Endothelial cell of umbilical vein (primary cell): ENCODE data around the gene VPS8. TPM values are rescaled to one million over a fixed set of nuclear protein-coding genes. Genes with fewer than 3 reads are reported as not detected.

Source experiments
- BruUV-seq: library from RNA; stranded (reverse); fragments of 400-500 nt; replicated peaks from 2 replicates; lab custom pipeline; 2021; lab: Mats Ljungman, UMichigan
- CTCF ChIA-PET: fragments of 300-600, 350-600 bp; sonication (Branson Sonifier 250); formaldehyde crosslinking; loops from one replicate; lab custom pipeline; 2021; ENCODE audit warnings: antibody characterized with exemption, inconsistent platforms; lab: Charles Lee
- POLR2A ChIA-PET: fragments of 300-600, 350-600 bp; sonication (Branson Sonifier 250); formaldehyde crosslinking; loops from one replicate; lab custom pipeline; 2021; ENCODE audit warnings: antibody characterized with exemption, inconsistent platforms; lab: Charles Lee
- DNase-seq: peaks from one replicate; pipeline ENCODE4 v3.0.0-alpha.2; 2011; ENCODE audit warnings: low read depth, low spot score
- FAIRE-seq: peaks from 2 replicates; lab custom pipeline; 2011; peaks lifted over from hg19 to GRCh38; lab: Jason Lieb, UNC
- H2AFZ ChIP-seq: 2 replicates; pipeline ENCODE4 v1.6.0; 2012; ENCODE audit warnings: low read depth, low read length, control low read depth, inconsistent platforms
- H3K27ac ChIP-seq: 2 replicates; pipeline ENCODE4 v1.5.1; 2011; ENCODE audit warnings: low read depth, mild to moderate bottlenecking, control low read depth, low read length, moderate library complexity; ENCODE audit not compliant: insufficient read depth
- H3K27me3 ChIP-seq, 2 experiments: 2 replicates each; pipeline versions ENCODE4 v1.6.0 to v1.6.1; 2011; ENCODE audit warnings: low read length in 2 of 2, mixed read lengths in 1 of 2; ENCODE audit not compliant: control insufficient read depth in 2 of 2, insufficient read depth in 2 of 2
- H3K36me3 ChIP-seq, 2 experiments: 2 replicates in 1 of 2; 3 replicates in 1 of 2; pipeline ENCODE4 v1.5.1; 2011; ENCODE audit warnings: low read length in 2 of 2, mild to moderate bottlenecking in 1 of 2, moderate library complexity in 1 of 2; ENCODE audit not compliant: control insufficient read depth in 2 of 2, insufficient read depth in 2 of 2; ENCODE audit errors: extremely low read depth in 1 of 2
- H3K4me1 ChIP-seq: 3 replicates; pipeline ENCODE4 v1.5.1; 2011; ENCODE audit warnings: mild to moderate bottlenecking, low read length; ENCODE audit not compliant: control insufficient read depth, insufficient read depth; ENCODE audit errors: extremely low read depth
- H3K4me2 ChIP-seq: 2 replicates; pipeline ENCODE4 v1.6.1; 2011; ENCODE audit warnings: low read length, control low read depth, mixed read lengths; ENCODE audit not compliant: insufficient read depth
- H3K4me3 ChIP-seq, 3 experiments: fragments of 200-600 bp in 1 of 3; sonication (generic), shearing (Covaris generic) in 1 of 3; replicated peaks in 1 of 3; 2 replicates each; pipeline ENCODE4 v1.5.1; 2011 to 2016; ENCODE audit warnings: control low read depth in 3 of 3, low read length in 3 of 3, mild to moderate bottlenecking in 2 of 3, inconsistent platforms in 1 of 3, low read depth in 1 of 3, moderate library complexity in 1 of 3; ENCODE audit not compliant: insufficient read depth in 1 of 3
- H3K79me2 ChIP-seq: 2 replicates; pipeline ENCODE4 v1.6.0; 2012; ENCODE audit warnings: low read length, inconsistent platforms; ENCODE audit not compliant: control insufficient read depth, insufficient read depth
- H3K9ac ChIP-seq: replicated peaks from 2 replicates; pipeline ENCODE3; 2011; ENCODE audit warnings: low read length, control low read depth; ENCODE audit not compliant: insufficient read depth; ENCODE audit errors: extremely low read depth
- H3K9me1 ChIP-seq: replicated peaks from 3 replicates; pipeline ENCODE4 v1.6.0; 2011; ENCODE audit warnings: mild to moderate bottlenecking, low read length; ENCODE audit not compliant: control insufficient read depth, insufficient read depth; ENCODE audit errors: extremely low read depth
- H3K9me3 ChIP-seq: replicated peaks from 2 replicates; pipeline ENCODE4 v1.5.1; 2012; ENCODE audit warnings: low read length, inconsistent platforms; ENCODE audit not compliant: control insufficient read depth, insufficient read depth
- H4K20me1 ChIP-seq: replicated peaks from 2 replicates; pipeline ENCODE3; 2011; ENCODE audit warnings: mild to moderate bottlenecking, low read length; ENCODE audit not compliant: control insufficient read depth, insufficient read depth; ENCODE audit errors: extremely low read depth
- CTCF ChIP-seq, 2 donors: IDR thresholded peaks; 1 replicate in 1 of 2; 2 replicates in 1 of 2; pipeline ENCODE4 v1.5.1; 2011; ENCODE audit warnings: low read length in 2 of 2, mild to moderate bottlenecking in 2 of 2, moderate library complexity in 2 of 2, control low read depth in 1 of 2, inconsistent platforms in 1 of 2, low read depth in 1 of 2; ENCODE audit not compliant: insufficient read depth in 1 of 2; ENCODE audit errors: extremely low read depth in 1 of 2
- EZH2 ChIP-seq: IDR thresholded peaks from 2 replicates; pipeline ENCODE4 v1.6.1; 2012; ENCODE audit warnings: borderline replicate concordance, low read depth, mild to moderate bottlenecking, moderate library complexity, low read length, inconsistent platforms; ENCODE audit not compliant: severe bottlenecking
- FOS ChIP-seq: IDR thresholded peaks from 2 replicates; pipeline ENCODE4 v1.6.1; 2011; ENCODE audit warnings: mild to moderate bottlenecking, low read length, moderate library complexity, borderline replicate concordance; ENCODE audit not compliant: insufficient read depth
- GATA2 ChIP-seq: IDR thresholded peaks from 2 replicates; pipeline ENCODE4 v1.7.0; 2011; ENCODE audit warnings: low read depth, mild to moderate bottlenecking, moderate library complexity, mixed read lengths, low read length; ENCODE audit not compliant: insufficient read length, insufficient read depth
- JUN ChIP-seq: IDR thresholded peaks from 2 replicates; pipeline ENCODE4 v1.6.1; 2011; ENCODE audit warnings: borderline replicate concordance, low read depth; ENCODE audit not compliant: insufficient read length, insufficient read depth
- MAX ChIP-seq: IDR thresholded peaks from 2 replicates; pipeline ENCODE4 v1.6.1; 2011; ENCODE audit not compliant: insufficient read depth, insufficient read length
- MYC ChIP-seq: IDR thresholded peaks from one replicate; pipeline ENCODE4 v1.6.1; 2011; ENCODE audit warnings: mild to moderate bottlenecking, low read depth, low read length
- POLR2A ChIP-seq: IDR thresholded peaks from 2 replicates; pipeline ENCODE4 v1.6.1; 2012; ENCODE audit warnings: low read depth, mild to moderate bottlenecking, control low read depth, low read length
- POLR2AphosphoS5 ChIP-seq: IDR thresholded peaks from 2 replicates; pipeline ENCODE4 v1.6.1; 2012; ENCODE audit warnings: low read depth, mild to moderate bottlenecking, control low read depth, low read length, moderate library complexity; ENCODE audit not compliant: insufficient read depth
- dilution Hi-C: fragments of 300-500 bp; cut with MboI; formaldehyde crosslinking; loops from one replicate; pipeline ENCODE4 v1.15.0; 2019; ENCODE audit warnings: low sequenced_read_pairs; ENCODE audit not compliant: extremely low pct_ligation_motif_present
- intact Hi-C: fragments of 100-400 bp; cut with micrococcal nuclease; formaldehyde crosslinking; loops from one replicate; pipeline ENCODE4 v1.10.0; 2022
- polyA plus RNA-seq, 4 experiments: library from polyadenylated mRNA; depleted of rRNA in 3 of 4; stranded (reverse) in 3 of 4; unstranded in 1 of 4; fragments of >200 nt; gene quantifications; 2 replicates each; pipeline versions ENCODE4 v1.2.1 to v1.2.3, GENCODE V29; 2011 to 2012; ENCODE audit warnings: missing spikeins in 1 of 4
- total RNA-seq: library from RNA; stranded (reverse); gene quantifications from 2 replicates; pipeline ENCODE4 v1.2.3, GENCODE V29; 2021

Gene VPS8
- total and polyA plus RNA-seq, 2 donors (not counting 3 experiments of a cell fraction or from before 2014, with no cell fraction given): 13.7 to 51.6 TPM

- BruUV-seq: no TSS peak
- dilution Hi-C loops (no loop called here), intact Hi-C loops (no loop called here)
- ChIA-PET CTCF (no interaction called here), POLR2A (no interaction called here)
- no peaks in the 10 kb centered on the region for H3K9me3 ChIP-seq
- no peaks in the 10 kb centered on the region for H3K36me3 ChIP-seq
- H3K9ac ChIP-seq: no peak overlapping the region
- no peak overlapping the region for H3K27ac ChIP-seq
- no peaks in the 10 kb centered on the region for H3K79me2 ChIP-seq
- no peak overlapping the region for H2AFZ ChIP-seq
- no peak overlapping the region for H3K4me2 ChIP-seq
- TF ChIP-seq CTCF (IDR thresholded peaks at IDR 0.05; ENCODE audit: extremely low read depth in 1 of 2, insufficient read depth in 1 of 2, low read depth in 1 of 2, low read length in 2 of 2): no peak
- TF ChIP-seq GATA2: no peak
- no peak for TF ChIP-seq FOS
- no peak for TF ChIP-seq JUN
- no peak for TF ChIP-seq MAX
- no peak for TF ChIP-seq POLR2AphosphoS5
- no peak for TF ChIP-seq EZH2
- TF ChIP-seq MYC: no peak
- no peak for TF ChIP-seq POLR2A
- no peak for FAIRE-seq
- H3K4me3 ChIP-seq: no peak overlapping the region
- H3K4me1 ChIP-seq: no peaks in the 10 kb centered on the region
- no peaks in the 10 kb centered on the region for H3K9me1 ChIP-seq
- H4K20me1 ChIP-seq: no peaks in the 10 kb centered on the region
- no peaks in the 10 kb centered on the region for H3K27me3 ChIP-seq
- DNase-seq: no peak
Measured at GRCh38 chr3:185066251-185066650, 254.3 kb downstream of the VPS8 start.
